Measurements from ENCODE around the gene ADK. TPM values are rescaled to one million over a fixed set of nuclear protein-coding genes. Genes with fewer than 3 reads are reported as not detected.

ADK gene
- total RNA-seq, 1 experiment from 2014 or later, result 26.8 TPM

DNA sequence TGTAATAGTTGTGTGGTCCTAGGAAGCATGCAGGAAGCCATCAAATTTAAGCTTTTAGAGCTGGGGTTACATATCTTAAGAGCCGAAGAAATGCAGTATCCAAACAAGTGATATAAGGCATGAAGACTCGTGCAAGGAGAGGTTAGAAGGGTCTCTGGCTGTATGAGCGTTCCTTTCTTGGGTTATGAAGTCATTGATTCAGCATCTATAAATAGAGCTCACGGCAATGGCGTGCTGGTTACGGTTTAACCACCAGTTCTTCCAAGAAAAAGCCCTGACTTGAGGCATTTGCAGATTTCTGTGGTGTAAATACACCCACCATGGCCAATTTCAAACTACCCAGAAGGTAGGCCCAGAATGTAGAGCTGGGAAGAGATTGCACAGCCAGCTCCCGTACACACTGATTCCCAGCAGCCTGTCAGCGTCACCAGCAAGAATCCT lies 603.4 kb downstream of the ADK start:
- H4K5ac ChIP-seq (ENCODE audit: insufficient read length, low read depth, low read length), result no peak overlapping the region
- H2AK5ac ChIP-seq (ENCODE audit: insufficient read length, low read length), result no peak overlapping the region
- no peak overlapping the region for H3K27ac ChIP-seq (ENCODE audit: insufficient read length, low read depth, low read length)
- H3K56ac ChIP-seq (ENCODE audit: insufficient read length, low read depth, low read length), result no peak overlapping the region
- no peak overlapping the region for H4K91ac ChIP-seq (ENCODE audit: insufficient read length, low read depth, low read length)
- H3T11ph ChIP-seq (ENCODE audit: low read length), result no peak overlapping the region
- H3K4me1 Mint-ChIP-seq, result peaks cover 13 to 15% of the 10 kb centered on the region in 2 experiments
- no peak overlapping the region for H2BK5ac ChIP-seq (ENCODE audit: insufficient read length, low read length)
- no peaks in the 10 kb centered on the region for H3K4me1 ChIP-seq (ENCODE audit: insufficient read depth, low read length)
- no peak overlapping the region for H3K27ac Mint-ChIP-seq
- H3K79me2 ChIP-seq (ENCODE audit: insufficient read depth, low read length), result no peaks in the 10 kb centered on the region
- no peak overlapping the region for H2BK20ac ChIP-seq (ENCODE audit: low read depth, low read length, poor library complexity, severe bottlenecking)
- H3K27me3 ChIP-seq (ENCODE audit: insufficient read depth, low read length), result no peaks in the 10 kb centered on the region
- H3K4me3 Mint-ChIP-seq, result no peak overlapping the region
- no peak overlapping the region for H4K8ac ChIP-seq (replicated peaks; ENCODE audit: insufficient read length, low read depth, low read length)
- H3K23ac ChIP-seq (ENCODE audit: insufficient read length, low read depth, low read length), result no peak overlapping the region
- H3K9ac ChIP-seq (ENCODE audit: extremely low read depth, insufficient read length, low read length), result no peak overlapping the region
- no peaks in the 10 kb centered on the region for H3K36me3 Mint-ChIP-seq (ENCODE audit: insufficient read depth in 1 of 3, low read depth in 3 of 3)
- no peak overlapping the region for H3K4ac ChIP-seq (ENCODE audit: low read depth, low read length)
- H3K14ac ChIP-seq (ENCODE audit: insufficient read depth, low read length), result no peak overlapping the region
- H3K79me1 ChIP-seq (ENCODE audit: insufficient read depth, low read depth, low read length, poor library complexity, severe bottlenecking), result no peaks in the 10 kb centered on the region
- H2BK120ac ChIP-seq (ENCODE audit: low read depth, low read length, poor library complexity, severe bottlenecking), result no peak overlapping the region
- H3K4me2 ChIP-seq (ENCODE audit: insufficient read depth, insufficient read length, low read length), result no peak overlapping the region
- no peak overlapping the region for H2BK12ac ChIP-seq (ENCODE audit: insufficient read length, low read depth, low read length)
- no peak overlapping the region for H2BK15ac ChIP-seq (ENCODE audit: low read depth, low read length)
- H3K9me3 Mint-ChIP-seq, result no peaks in the 10 kb centered on the region
- H4K20me1 ChIP-seq (ENCODE audit: control insufficient read depth, insufficient read depth, insufficient read length), result no peaks in the 10 kb centered on the region
- peak; percentile 2 for DNase-seq
- H3K9me3 ChIP-seq (ENCODE audit: control insufficient read depth, low read depth, low read length), result no peaks in the 10 kb centered on the region
- no peak overlapping the region for H3K18ac ChIP-seq (ENCODE audit: insufficient read length, low read depth, low read length)
- H3K23me2 ChIP-seq (ENCODE audit: insufficient read length, low read depth, low read length, poor library complexity, severe bottlenecking), result no peaks in the 10 kb centered on the region
- H3K27me3 Mint-ChIP-seq (ENCODE audit: low read depth), result peaks cover 3% of the 10 kb centered on the region; the same call in 1 of the 2 replicates
- no peak overlapping the region for H2AFZ ChIP-seq (ENCODE audit: low read length)
- WGBS (ENCODE audit: extremely low coverage, insufficient read length, low lambda C conversion rate), result no CpG with 5 or more reads among the region's 8 CpGs
- TF ChIP-seq, protein P1, sequence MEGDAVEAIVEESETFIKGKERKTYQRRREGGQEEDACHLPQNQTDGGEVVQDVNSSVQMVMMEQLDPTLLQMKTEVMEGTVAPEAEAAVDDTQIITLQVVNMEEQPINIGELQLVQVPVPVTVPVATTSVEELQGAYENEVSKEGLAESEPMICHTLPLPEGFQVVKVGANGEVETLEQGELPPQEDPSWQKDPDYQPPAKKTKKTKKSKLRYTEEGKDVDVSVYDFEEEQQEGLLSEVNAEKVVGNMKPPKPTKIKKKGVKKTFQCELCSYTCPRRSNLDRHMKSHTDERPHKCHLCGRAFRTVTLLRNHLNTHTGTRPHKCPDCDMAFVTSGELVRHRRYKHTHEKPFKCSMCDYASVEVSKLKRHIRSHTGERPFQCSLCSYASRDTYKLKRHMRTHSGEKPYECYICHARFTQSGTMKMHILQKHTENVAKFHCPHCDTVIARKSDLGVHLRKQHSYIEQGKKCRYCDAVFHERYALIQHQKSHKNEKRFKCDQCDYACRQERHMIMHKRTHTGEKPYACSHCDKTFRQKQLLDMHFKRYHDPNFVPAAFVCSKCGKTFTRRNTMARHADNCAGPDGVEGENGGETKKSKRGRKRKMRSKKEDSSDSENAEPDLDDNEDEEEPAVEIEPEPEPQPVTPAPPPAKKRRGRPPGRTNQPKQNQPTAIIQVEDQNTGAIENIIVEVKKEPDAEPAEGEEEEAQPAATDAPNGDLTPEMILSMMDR (conservative IDR thresholded peaks at IDR 0.05), result no peak
